GM12878 (cell line): Measurements from ENCODE around the gene HSF5. TPM values are rescaled to one million over a fixed set of nuclear protein-coding genes. Genes with fewer than 3 reads are reported as not detected.

Experiments
- ASH2L ChIP-seq: fragments of 300-600, 200-600 bp; sonication (generic); IDR thresholded peaks from 2 replicates; pipeline ENCODE4 v1.6.1; 2017; ENCODE audit warnings: low read depth, mild to moderate bottlenecking, borderline replicate concordance
- CBX3 ChIP-seq: fragments of 200-600 bp; sonication (generic); IDR thresholded peaks from 2 replicates; pipeline ENCODE4 v1.6.1; 2016; ENCODE audit warnings: low read depth, borderline replicate concordance
- FOS ChIP-seq: IDR thresholded peaks from 3 replicates; pipeline ENCODE4 v1.6.1; 2011; ENCODE audit warnings: borderline replicate concordance; ENCODE audit not compliant: insufficient read length; ENCODE audit errors: extremely low read depth
- HCFC1 ChIP-seq: fragments of 150-350 bp; IDR thresholded peaks from 2 replicates; pipeline ENCODE4 v1.6.1; 2014; ENCODE audit warnings: low read length
- HDGF ChIP-seq: fragments of 450-650 bp; IDR thresholded peaks from 2 replicates; pipeline ENCODE4 v1.6.1; 2016; ENCODE audit warnings: antibody characterized with exemption
- IRF4 ChIP-seq: IDR thresholded peaks from 2 replicates; pipeline ENCODE4 v1.6.1; 2011; ENCODE audit warnings: low read depth, low read length
- JUNB ChIP-seq: IDR thresholded peaks from 2 replicates; pipeline ENCODE4 v1.6.1; 2016; ENCODE audit warnings: antibody characterized with exemption, mild to moderate bottlenecking
- NFIC ChIP-seq: IDR thresholded peaks from 2 replicates; pipeline ENCODE4 v1.6.1; 2012; ENCODE audit warnings: low read depth, mild to moderate bottlenecking, inconsistent platforms, low read length, moderate library complexity
- PAX8 ChIP-seq: fragments of 450-650 bp; IDR thresholded peaks from 2 replicates; pipeline ENCODE4 v1.6.1; 2017; ENCODE audit warnings: mild to moderate bottlenecking, moderate library complexity
- RAD51 ChIP-seq: fragments of 450-650 bp; IDR thresholded peaks from 2 replicates; pipeline ENCODE4 v1.6.1; 2016; ENCODE audit warnings: moderate library complexity, mild to moderate bottlenecking, inconsistent platforms
- RBBP5 ChIP-seq: fragments of 200-600 bp; sonication (generic); conservative IDR thresholded peaks from 2 replicates; pipeline ENCODE4 v1.6.1; 2016
- SMAD1 ChIP-seq: fragments of 450-650 bp; IDR thresholded peaks from 2 replicates; pipeline ENCODE4 v1.6.1; 2018; ENCODE audit warnings: mild to moderate bottlenecking, low read depth; ENCODE audit not compliant: partially characterized antibody
- SREBF1 ChIP-seq: IDR thresholded peaks from 2 replicates; pipeline ENCODE4 v1.6.1; 2012; ENCODE audit warnings: mild to moderate bottlenecking, low read length
- SUZ12 ChIP-seq: fragments of 200-600 bp; sonication (generic); IDR thresholded peaks from one replicate; pipeline ENCODE4 v1.6.1; 2018; ENCODE audit warnings: antibody characterized with exemption, mild to moderate bottlenecking; ENCODE audit not compliant: unreplicated experiment
- TBL1XR1 ChIP-seq: IDR thresholded peaks from 2 replicates; pipeline ENCODE4 v1.6.1; 2012; ENCODE audit warnings: low read depth, low read length, improper control_type of control experiment
- TCF7 ChIP-seq: IDR thresholded peaks from 2 replicates; pipeline ENCODE4 v1.6.1; 2014; ENCODE audit warnings: antibody characterized with exemption, borderline replicate concordance
- YBX1 ChIP-seq: fragments of 450-650 bp; IDR thresholded peaks from 2 replicates; pipeline ENCODE4 v1.6.1; 2016; ENCODE audit warnings: antibody characterized with exemption
- YY1 ChIP-seq: IDR thresholded peaks from 2 replicates; pipeline ENCODE4 v1.6.1; 2011; ENCODE audit warnings: low read depth, mild to moderate bottlenecking, low read length
- ZBTB33 ChIP-seq: fragments of 450-650 bp; IDR thresholded peaks from 2 replicates; pipeline ENCODE4 v1.6.1; 2017; ENCODE audit warnings: mild to moderate bottlenecking
- ZNF207 ChIP-seq: fragments of 450-650 bp; IDR thresholded peaks from 2 replicates; pipeline ENCODE4 v1.6.1; 2014; ENCODE audit warnings: antibody characterized with exemption, mild to moderate bottlenecking, borderline replicate concordance
- polyA plus RNA-seq, 11 experiments: library from polyadenylated mRNA; depleted of rRNA in 4 of 11; unstranded in 6 of 11; stranded (reverse) in 5 of 11; fragments of >200 nt; fragmentation: Nextera tagmentation in 4 of 11; fragmentation: Illumina TruSeq in 1 of 11; extraction: Ambion mirVana in 4 of 11; extraction: Trizol in 1 of 11; gene quantifications; 1 replicate in 1 of 11; 2 replicates in 10 of 11; pipeline versions ENCODE4 v1.2.1 to v1.2.3, GENCODE V29; 2011 to 2016; ENCODE audit warnings: inconsistent platforms in 2 of 11, missing spikeins in 2 of 11, low read depth in 1 of 11
- total RNA-seq, 4 experiments: library from RNA; depleted of rRNA in 3 of 4; stranded (reverse); fragments of >200 nt in 3 of 4; fragmentation: Illumina TruSeq in 1 of 4; extraction: Trizol in 1 of 4; gene quantifications; 2 replicates each; pipeline versions ENCODE4 v1.2.1 to v1.2.3, GENCODE V29; 2013 to 2021
- TF ChIP-seq, protein P1 (sequence below): IDR thresholded peaks from 2 replicates; pipeline ENCODE4 v1.6.1; 2011; ENCODE audit warnings: low read depth, low read length, improper control_type of control experiment, borderline replicate concordance
- TF ChIP-seq, protein P2 (sequence below): fragments of 450-650 bp; IDR thresholded peaks from 2 replicates; pipeline ENCODE4 v1.6.1; 2017; ENCODE audit warnings: mild to moderate bottlenecking, moderate library complexity
- TF ChIP-seq, protein P3 (sequence below): fragments of 450-650 bp; formaldehyde crosslinking; IDR thresholded peaks from 2 replicates; pipeline ENCODE4 v1.4.0; 2020; ENCODE audit warnings: mild to moderate bottlenecking, moderate library complexity

The HSF5 gene
- total and polyA plus RNA-seq, 10 of the 15 experiments (the other 5 are each of a cell fraction or from before 2014, with no cell fraction given): 0.02 to 0.18 (median 0.06) TPM; not detected in 4

DNA sequence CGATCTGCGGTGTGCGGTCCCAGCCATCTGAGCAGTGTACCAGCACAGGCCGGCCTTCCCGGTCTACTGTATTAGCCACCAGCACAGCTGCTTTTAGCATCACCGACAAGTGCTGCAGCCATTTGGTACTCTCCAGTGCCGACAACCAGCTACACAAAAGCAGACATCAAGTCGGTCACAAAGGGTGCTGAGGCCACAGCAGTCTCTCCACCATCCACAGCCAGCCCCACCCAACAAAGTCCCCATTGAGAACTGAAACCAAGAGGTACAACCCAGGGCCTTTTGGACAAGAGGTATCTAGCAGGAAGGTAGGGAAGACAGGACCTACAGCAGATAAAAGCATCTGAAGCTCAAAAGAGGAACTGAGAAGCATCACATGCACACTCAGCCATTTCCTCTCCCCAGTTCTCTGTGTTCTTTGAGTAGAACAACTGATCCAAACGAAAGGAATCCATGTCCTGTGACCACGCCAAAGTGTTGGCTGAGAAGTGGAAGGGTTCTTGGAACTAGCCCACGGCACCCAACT, 16.7 kb upstream of the HSF5 start (continued):
- TF ChIP-seq FOS: no peak
- 0 out of 2 replicates have a peak, but pooled peaks have one; percentile 38 for TF ChIP-seq NFIC
- no peak for TF ChIP-seq SMAD1
- no peak for TF ChIP-seq JUNB
- TF ChIP-seq YBX1: no peak
- TF ChIP-seq, protein P1, sequence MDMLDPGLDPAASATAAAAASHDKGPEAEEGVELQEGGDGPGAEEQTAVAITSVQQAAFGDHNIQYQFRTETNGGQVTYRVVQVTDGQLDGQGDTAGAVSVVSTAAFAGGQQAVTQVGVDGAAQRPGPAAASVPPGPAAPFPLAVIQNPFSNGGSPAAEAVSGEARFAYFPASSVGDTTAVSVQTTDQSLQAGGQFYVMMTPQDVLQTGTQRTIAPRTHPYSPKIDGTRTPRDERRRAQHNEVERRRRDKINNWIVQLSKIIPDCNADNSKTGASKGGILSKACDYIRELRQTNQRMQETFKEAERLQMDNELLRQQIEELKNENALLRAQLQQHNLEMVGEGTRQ: peak; percentile 41; the same call in 1 of the 2 replicates
- TF ChIP-seq, protein P2, sequence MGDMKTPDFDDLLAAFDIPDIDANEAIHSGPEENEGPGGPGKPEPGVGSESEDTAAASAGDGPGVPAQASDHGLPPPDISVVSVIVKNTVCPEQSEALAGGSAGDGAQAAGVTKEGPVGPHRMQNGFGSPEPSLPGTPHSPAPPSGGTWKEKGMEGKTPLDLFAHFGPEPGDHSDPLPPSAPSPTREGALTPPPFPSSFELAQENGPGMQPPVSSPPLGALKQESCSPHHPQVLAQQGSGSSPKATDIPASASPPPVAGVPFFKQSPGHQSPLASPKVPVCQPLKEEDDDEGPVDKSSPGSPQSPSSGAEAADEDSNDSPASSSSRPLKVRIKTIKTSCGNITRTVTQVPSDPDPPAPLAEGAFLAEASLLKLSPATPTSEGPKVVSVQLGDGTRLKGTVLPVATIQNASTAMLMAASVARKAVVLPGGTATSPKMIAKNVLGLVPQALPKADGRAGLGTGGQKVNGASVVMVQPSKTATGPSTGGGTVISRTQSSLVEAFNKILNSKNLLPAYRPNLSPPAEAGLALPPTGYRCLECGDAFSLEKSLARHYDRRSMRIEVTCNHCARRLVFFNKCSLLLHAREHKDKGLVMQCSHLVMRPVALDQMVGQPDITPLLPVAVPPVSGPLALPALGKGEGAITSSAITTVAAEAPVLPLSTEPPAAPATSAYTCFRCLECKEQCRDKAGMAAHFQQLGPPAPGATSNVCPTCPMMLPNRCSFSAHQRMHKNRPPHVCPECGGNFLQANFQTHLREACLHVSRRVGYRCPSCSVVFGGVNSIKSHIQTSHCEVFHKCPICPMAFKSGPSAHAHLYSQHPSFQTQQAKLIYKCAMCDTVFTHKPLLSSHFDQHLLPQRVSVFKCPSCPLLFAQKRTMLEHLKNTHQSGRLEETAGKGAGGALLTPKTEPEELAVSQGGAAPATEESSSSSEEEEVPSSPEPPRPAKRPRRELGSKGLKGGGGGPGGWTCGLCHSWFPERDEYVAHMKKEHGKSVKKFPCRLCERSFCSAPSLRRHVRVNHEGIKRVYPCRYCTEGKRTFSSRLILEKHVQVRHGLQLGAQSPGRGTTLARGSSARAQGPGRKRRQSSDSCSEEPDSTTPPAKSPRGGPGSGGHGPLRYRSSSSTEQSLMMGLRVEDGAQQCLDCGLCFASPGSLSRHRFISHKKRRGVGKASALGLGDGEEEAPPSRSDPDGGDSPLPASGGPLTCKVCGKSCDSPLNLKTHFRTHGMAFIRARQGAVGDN: peak; percentile 83
- no peak for TF ChIP-seq PAX8
- no peak for TF ChIP-seq ASH2L
- TF ChIP-seq, protein P3, sequence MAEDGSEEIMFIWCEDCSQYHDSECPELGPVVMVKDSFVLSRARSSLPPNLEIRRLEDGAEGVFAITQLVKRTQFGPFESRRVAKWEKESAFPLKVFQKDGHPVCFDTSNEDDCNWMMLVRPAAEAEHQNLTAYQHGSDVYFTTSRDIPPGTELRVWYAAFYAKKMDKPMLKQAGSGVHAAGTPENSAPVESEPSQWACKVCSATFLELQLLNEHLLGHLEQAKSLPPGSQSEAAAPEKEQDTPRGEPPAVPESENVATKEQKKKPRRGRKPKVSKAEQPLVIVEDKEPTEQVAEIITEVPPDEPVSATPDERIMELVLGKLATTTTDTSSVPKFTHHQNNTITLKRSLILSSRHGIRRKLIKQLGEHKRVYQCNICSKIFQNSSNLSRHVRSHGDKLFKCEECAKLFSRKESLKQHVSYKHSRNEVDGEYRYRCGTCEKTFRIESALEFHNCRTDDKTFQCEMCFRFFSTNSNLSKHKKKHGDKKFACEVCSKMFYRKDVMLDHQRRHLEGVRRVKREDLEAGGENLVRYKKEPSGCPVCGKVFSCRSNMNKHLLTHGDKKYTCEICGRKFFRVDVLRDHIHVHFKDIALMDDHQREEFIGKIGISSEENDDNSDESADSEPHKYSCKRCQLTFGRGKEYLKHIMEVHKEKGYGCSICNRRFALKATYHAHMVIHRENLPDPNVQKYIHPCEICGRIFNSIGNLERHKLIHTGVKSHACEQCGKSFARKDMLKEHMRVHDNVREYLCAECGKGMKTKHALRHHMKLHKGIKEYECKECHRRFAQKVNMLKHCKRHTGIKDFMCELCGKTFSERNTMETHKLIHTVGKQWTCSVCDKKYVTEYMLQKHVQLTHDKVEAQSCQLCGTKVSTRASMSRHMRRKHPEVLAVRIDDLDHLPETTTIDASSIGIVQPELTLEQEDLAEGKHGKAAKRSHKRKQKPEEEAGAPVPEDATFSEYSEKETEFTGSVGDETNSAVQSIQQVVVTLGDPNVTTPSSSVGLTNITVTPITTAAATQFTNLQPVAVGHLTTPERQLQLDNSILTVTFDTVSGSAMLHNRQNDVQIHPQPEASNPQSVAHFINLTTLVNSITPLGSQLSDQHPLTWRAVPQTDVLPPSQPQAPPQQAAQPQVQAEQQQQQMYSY (CRISPR knock-in tag): no peak
- TF ChIP-seq RAD51: peak; percentile 86
- no peak for TF ChIP-seq HCFC1
- TF ChIP-seq ZBTB33: no peak
- no peak for TF ChIP-seq SUZ12
- peak; percentile 97 for TF ChIP-seq IRF4
- no peak for TF ChIP-seq SREBF1
- no peak for TF ChIP-seq RBBP5
- no peak for TF ChIP-seq TBL1XR1
- TF ChIP-seq TCF7: peak; percentile 58
- peak; percentile 17; the same call in 1 of the 2 replicates for TF ChIP-seq HDGF
- TF ChIP-seq ZNF207: no peak
- TF ChIP-seq YY1: peak; percentile 82
- TF ChIP-seq CBX3: no peak
